Measurements from ENCODE around the gene YIF1B. TPM values are rescaled to one million over a fixed set of nuclear protein-coding genes. Genes with fewer than 3 reads are reported as not detected.

The YIF1B gene
- polyA plus RNA-seq, 1 donor (not counting 4 experiments of a cell fraction or from before 2014, with no cell fraction given), result 38.1 TPM

- no peaks in the 10 kb centered on the region for H3K36me3 ChIP-seq (ENCODE audit: control insufficient read depth in 2 of 2, extremely low read depth in 1 of 2, insufficient read depth in 2 of 2, low read length in 2 of 2)
- H3K27ac ChIP-seq (ENCODE audit: control insufficient read depth, insufficient read depth, low read length), result no peak overlapping the region
- FAIRE-seq (no peak), DNase-seq (ENCODE audit: low read depth, low spot score) (peak; percentile 28)
- peaks cover 6% of the 10 kb centered on the region for H3K4me1 ChIP-seq (ENCODE audit: control insufficient read depth, extremely low read depth, insufficient read depth, low read length)
- H3K9me3 ChIP-seq (ENCODE audit: control insufficient read depth, low read depth, low read length), result no peaks in the 10 kb centered on the region
- no peaks in the 10 kb centered on the region for H3K9me1 ChIP-seq (ENCODE audit: control insufficient read depth, extremely low read depth, insufficient read depth, low read length)
- H3K27me3 ChIP-seq (ENCODE audit: control insufficient read depth, extremely low read depth, insufficient read depth, low read length), result peaks cover 30% of the 10 kb centered on the region
- H3K4me3 ChIP-seq (ENCODE audit: control insufficient read depth in 2 of 3, extremely low read depth in 1 of 3, insufficient read depth in 2 of 3, low read depth in 1 of 3, low read length in 3 of 3), result peak overlapping the region; percentile 54 to 73 (median 64)
- H3K9ac ChIP-seq (ENCODE audit: control insufficient read depth, extremely low read depth, insufficient read depth, low read length), result peak overlapping the region; percentile 33
- H3K79me2 ChIP-seq (ENCODE audit: control insufficient read depth, insufficient read depth, low read length), result no peaks in the 10 kb centered on the region
- H4K20me1 ChIP-seq (ENCODE audit: control insufficient read depth, extremely low read depth, insufficient read depth, low read length), result no peaks in the 10 kb centered on the region
- TF ChIP-seq EZH2 (IDR thresholded peaks at IDR 0.05; ENCODE audit: low read length) (no peak), CTCF (optimal IDR thresholded peaks at IDR 0.05 in 1 of 3, IDR thresholded peaks at IDR 0.05 in 1 of 3, conservative IDR thresholded peaks at IDR 0.05 in 1 of 3; ENCODE audit: extremely low read depth in 1 of 3, insufficient read depth in 2 of 3, low read length in 3 of 3) (no peak)
- peak overlapping the region; percentile 72 for H3K4me2 ChIP-seq (ENCODE audit: control insufficient read depth, extremely low read depth, insufficient read depth, low read depth, low read length)
- peak overlapping the region; percentile 97 for H2AFZ ChIP-seq (ENCODE audit: control insufficient read depth, low read length)
- dilution Hi-C loops (cut with MboI; ENCODE audit: extremely low pct_ligation_motif_present, low sequenced_read_pairs), result no loop called here
Observed at GRCh38 chr19:38362076-38362945, 46.6 kb upstream of the YIF1B start.

GRCh38 chr19:38361633-38362075, 45.9 kb upstream of the YIF1B start:
- H3K4me1 ChIP-seq (ENCODE audit: control insufficient read depth, extremely low read depth, insufficient read depth, low read length), result peaks cover 6% of the 10 kb centered on the region
- peak overlapping the region; percentile 54 to 73 (median 64) for H3K4me3 ChIP-seq (ENCODE audit: control insufficient read depth in 2 of 3, extremely low read depth in 1 of 3, insufficient read depth in 2 of 3, low read depth in 1 of 3, low read length in 3 of 3)
- peak overlapping the region; percentile 72 for H3K4me2 ChIP-seq (ENCODE audit: control insufficient read depth, extremely low read depth, insufficient read depth, low read depth, low read length)
- peak; percentile 41 for DNase-seq (ENCODE audit: low read depth, low spot score)
- FAIRE-seq, result peak; percentile 17
- no peak overlapping the region for H3K27ac ChIP-seq (ENCODE audit: control insufficient read depth, insufficient read depth, low read length)
- no peaks in the 10 kb centered on the region for H3K36me3 ChIP-seq (ENCODE audit: control insufficient read depth in 2 of 2, extremely low read depth in 1 of 2, insufficient read depth in 2 of 2, low read length in 2 of 2)
- no peak overlapping the region for H3K9ac ChIP-seq (ENCODE audit: control insufficient read depth, extremely low read depth, insufficient read depth, low read length)
- no peaks in the 10 kb centered on the region for H3K9me3 ChIP-seq (ENCODE audit: control insufficient read depth, low read depth, low read length)
- peak overlapping the region; percentile 97 for H2AFZ ChIP-seq (ENCODE audit: control insufficient read depth, low read length)
- dilution Hi-C loops (cut with MboI; ENCODE audit: extremely low pct_ligation_motif_present, low sequenced_read_pairs), result no loop called here
- H4K20me1 ChIP-seq (ENCODE audit: control insufficient read depth, extremely low read depth, insufficient read depth, low read length), result no peaks in the 10 kb centered on the region
- no peaks in the 10 kb centered on the region for H3K9me1 ChIP-seq (ENCODE audit: control insufficient read depth, extremely low read depth, insufficient read depth, low read length)
- H3K27me3 ChIP-seq (ENCODE audit: control insufficient read depth, extremely low read depth, insufficient read depth, low read length), result peaks cover 30% of the 10 kb centered on the region
- H3K79me2 ChIP-seq (ENCODE audit: control insufficient read depth, insufficient read depth, low read length), result no peaks in the 10 kb centered on the region
- TF ChIP-seq EZH2 (IDR thresholded peaks at IDR 0.05; ENCODE audit: low read length) (no peak), CTCF (optimal IDR thresholded peaks at IDR 0.05 in 1 of 3, IDR thresholded peaks at IDR 0.05 in 1 of 3, conservative IDR thresholded peaks at IDR 0.05 in 1 of 3; ENCODE audit: extremely low read depth in 1 of 3, insufficient read depth in 2 of 3, low read length in 3 of 3) (peak in 1 of 3 experiments; percentile 39)
